ACHN (cell line): ENCODE results near the gene SPACA6.
"Not testable (repeated sequence)": the region's sequence is repeated elsewhere in the genome, so short reads cannot be mapped to it uniquely, and the experiment has no call there.

Source experiments
- DNase-seq: peaks from one replicate; pipeline ENCODE4 v3.0.0-alpha.2; 2015
- in situ Hi-C: cut with HindIII; loops from 2 replicates; pipeline ENCODE4 v1.10.0; 2017; ENCODE audit warnings: low sequenced_read_pairs, low pct_ligation_motif_present, low pct_unique_long_range_greater_than_20kb

The SPACA6 gene, protein sequence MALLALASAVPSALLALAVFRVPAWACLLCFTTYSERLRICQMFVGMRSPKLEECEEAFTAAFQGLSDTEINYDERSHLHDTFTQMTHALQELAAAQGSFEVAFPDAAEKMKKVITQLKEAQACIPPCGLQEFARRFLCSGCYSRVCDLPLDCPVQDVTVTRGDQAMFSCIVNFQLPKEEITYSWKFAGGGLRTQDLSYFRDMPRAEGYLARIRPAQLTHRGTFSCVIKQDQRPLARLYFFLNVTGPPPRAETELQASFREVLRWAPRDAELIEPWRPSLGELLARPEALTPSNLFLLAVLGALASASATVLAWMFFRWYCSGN

DNA sequence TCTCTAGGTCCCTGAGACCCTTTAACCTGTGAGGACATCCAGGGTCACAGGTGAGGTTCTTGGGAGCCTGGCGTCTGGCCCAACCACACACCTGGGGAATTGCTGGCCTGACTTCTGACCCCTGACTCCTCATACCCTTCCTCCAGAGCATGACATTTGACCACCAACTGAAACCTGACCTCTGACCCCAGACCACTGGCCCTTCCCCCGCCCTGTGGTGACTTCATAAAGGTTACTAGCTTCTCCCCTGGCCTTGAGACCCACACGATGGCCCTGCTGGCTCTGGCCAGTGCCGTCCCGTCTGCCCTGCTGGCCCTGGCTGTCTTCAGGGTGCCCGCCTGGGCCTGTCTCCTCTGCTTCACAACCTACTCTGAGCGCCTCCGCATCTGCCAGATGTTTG lies at the start of gene SPACA6:
Gene SPACA6, plus strand, starts transcription at position 71 of the 400 bp plus-strand sequence. Its CDS starts 197 bp downstream, at position 268.
- in situ Hi-C loops, result no loop called here
- DNase-seq, result no peak

DNA sequence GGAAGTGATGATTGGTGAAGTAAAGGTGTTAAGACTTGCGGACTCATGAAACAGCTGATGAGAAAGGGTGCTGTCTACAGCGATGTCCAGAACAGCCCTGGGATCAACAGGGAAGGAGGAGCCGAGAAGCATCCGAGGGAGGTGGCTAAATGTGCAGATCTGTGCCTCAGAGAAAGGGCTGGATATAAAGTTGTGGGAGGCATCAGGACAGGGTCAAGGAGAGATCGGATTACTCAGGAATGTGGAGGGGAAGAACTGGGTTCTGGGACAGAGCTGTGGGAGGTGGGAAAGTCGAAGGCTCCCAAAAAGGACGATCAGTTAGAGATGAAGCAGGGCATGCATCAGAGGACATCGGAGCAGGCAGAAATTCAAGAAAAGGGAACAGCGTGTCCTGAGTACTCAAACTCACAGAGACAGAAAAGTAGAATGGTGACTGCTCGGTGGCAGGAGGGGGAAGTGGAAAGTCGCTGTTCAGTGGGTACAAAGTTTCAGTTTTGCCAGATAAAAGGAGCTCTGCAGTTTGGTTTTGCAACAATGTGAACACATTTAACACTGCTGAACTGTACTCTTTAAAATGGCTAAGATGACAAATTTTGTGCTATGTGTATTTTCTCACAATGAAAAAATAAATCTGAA lies 48.4 kb upstream of the SPACA6 start:
- in situ Hi-C loops, result no loop called here
- DNase-seq, result no peak

DNA sequence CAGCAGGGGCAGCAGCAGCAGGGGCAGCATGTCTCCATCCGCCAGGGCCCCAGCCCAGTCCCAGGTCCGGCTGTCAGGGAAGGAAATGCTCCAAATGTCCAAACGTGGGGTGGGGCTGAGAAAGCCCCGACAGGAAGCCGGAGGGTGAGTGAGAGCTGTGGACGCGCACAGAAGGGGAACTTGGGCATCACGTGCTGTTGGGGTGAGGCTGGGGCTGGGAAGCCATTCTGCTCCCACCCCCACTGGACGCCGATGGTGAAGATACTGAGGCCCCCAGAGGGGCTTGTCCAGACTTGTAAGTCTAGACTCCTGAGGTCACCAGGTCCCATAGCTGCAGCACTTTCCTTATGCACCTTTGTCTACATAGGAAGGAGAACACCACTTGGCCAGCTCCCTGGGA lies 46.4 kb upstream of the SPACA6 start, which contains the start of gene SIGLEC14:
Gene SIGLEC14, minus strand, starts transcription at position 96 of the 400 bp plus-strand sequence. Its CDS starts 66 bp downstream, at position 30.
- in situ Hi-C loops, DNase-seq: not testable (repeated sequence)

- DNase-seq, result no peak
Observed at GRCh38 chr19:51647318-51647717, 45.8 kb upstream of the SPACA6 start.

DNA sequence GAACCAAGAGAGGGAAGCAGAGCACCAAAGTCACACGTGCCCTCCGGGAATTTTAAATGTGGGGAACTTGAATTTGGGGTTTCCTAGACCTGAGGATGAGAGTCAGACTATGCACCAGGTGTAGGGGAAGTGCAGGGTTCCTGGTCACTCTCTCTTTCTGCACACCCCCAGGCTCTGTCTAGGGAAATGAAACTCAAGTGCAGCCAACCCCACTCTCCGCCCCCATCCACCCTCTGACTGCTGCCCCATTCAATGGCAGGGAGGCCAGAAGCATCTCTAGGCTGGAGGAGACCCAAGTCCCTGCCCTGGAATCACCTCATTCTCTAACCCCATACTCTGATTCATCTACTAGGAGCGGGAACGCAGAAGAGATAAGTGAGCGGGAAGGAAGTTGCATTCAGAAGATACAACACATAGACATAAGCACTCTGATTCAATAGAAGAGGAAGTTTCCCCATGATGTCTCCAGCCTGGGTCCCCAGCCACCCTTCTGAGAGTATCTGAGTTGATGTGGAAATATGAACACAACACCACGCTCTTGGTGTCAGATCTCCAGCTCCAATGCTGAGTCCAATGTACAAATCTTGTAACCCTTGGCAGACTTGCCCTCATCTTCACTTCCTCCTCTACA lies 41.8 kb upstream of the SPACA6 start:
- in situ Hi-C loops, result no loop called here
- DNase-seq, result no peak

More at GRCh38 chr19:51647318-51647717, 45.8 kb upstream of the SPACA6 start:
- in situ Hi-C loops, result no loop called here

DNA sequence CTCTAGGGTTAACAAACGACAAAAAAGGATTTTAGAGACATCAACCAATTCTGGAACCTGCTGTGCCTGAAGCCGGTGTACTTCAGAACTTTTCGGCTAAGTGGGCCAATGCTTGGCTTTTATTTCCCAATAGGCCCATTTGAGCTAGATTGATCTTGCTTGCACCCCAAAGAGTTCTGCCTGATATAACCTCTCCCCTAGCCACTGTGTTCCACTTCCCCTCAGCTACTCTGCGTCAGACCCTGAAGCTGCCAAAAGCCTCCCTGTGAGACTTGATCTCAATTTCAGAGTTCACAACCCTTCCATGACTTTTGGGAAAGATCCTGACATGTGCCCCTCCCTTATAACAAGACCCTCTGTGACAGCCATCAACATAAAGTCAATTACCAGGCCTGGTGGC lies 40.9 kb upstream of the SPACA6 start:
- DNase-seq, result no peak
- in situ Hi-C loops, result no loop called here

GRCh38 chr19:51653162-51653561 lies 40.0 kb upstream of the SPACA6 start:
- in situ Hi-C loops, result no loop called here
- DNase-seq, result no peak

DNA sequence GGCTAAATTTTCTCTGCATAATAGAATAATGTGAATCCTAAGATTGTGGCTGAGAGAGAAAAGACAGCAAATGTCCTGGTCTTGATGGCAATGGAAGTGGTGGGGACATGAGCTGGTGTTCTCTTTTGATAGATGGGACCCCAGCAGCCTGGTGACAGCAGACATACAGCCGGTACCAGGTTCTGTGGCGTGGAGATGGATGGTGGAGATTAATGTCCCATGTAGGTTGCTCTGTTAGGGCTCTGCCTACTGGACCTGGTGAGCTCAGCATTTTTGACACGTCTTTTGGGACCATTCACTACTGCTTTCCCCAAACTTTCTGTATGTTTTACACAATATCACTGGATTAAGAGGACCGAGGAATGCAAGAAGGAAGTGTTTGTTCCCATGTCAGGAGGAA lies 38.3 kb upstream of the SPACA6 start:
- no peak for DNase-seq
- in situ Hi-C loops, result no loop called here

- DNase-seq, result peak; percentile 62
- in situ Hi-C loops, result no loop called here
Observed at GRCh38 chr19:51660975-51661600, 32.0 kb upstream of the SPACA6 start.

DNA sequence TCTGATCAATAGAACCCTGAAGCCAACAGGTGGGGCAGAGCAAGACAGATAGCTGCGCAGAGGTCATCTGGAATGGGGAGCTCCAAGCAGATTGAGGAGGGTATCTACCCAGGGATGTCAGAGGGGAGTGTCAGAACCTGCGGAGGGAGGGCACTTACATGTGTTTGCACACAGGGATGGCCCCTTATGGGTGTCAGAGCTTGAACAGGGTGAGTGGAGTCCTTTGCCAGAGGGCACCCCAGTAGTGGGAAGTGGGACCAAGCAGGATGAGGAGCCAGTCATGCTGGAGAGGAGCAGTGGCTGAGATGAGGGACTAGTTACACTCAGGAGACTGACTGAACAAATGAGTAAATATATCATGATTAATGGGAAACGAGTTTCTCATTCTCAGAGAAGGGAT lies 29.5 kb upstream of the SPACA6 start:
- in situ Hi-C loops, result no loop called here
- no peak for DNase-seq

DNA sequence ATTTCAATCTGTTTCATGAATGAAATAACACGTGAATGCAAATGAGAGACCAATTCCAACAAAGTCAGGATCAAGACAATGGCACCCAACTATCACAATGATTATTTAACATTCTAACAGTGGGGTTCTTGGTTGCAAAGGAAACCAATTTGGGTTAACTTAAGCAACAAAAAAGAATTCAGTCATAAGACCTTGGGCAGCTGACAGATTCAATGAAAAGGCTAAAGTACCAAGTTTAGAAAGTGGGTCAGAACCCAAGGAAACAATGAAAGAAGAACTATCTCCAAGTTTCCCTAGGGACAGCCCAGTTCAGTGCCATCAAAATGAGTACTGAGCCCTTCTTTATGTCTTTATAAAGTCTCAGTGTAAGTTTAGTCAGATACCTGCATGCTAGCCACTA lies 29.0 kb upstream of the SPACA6 start:
- DNase-seq, result no peak
- in situ Hi-C loops, result no loop called here

GRCh38 chr19:51664997-51665396 lies 28.1 kb upstream of the SPACA6 start:
- in situ Hi-C loops, result no loop called here
- no peak for DNase-seq

GRCh38 chr19:51668216-51668615 lies 24.9 kb upstream of the SPACA6 start:
- no peak for DNase-seq
- in situ Hi-C loops, result no loop called here

DNA sequence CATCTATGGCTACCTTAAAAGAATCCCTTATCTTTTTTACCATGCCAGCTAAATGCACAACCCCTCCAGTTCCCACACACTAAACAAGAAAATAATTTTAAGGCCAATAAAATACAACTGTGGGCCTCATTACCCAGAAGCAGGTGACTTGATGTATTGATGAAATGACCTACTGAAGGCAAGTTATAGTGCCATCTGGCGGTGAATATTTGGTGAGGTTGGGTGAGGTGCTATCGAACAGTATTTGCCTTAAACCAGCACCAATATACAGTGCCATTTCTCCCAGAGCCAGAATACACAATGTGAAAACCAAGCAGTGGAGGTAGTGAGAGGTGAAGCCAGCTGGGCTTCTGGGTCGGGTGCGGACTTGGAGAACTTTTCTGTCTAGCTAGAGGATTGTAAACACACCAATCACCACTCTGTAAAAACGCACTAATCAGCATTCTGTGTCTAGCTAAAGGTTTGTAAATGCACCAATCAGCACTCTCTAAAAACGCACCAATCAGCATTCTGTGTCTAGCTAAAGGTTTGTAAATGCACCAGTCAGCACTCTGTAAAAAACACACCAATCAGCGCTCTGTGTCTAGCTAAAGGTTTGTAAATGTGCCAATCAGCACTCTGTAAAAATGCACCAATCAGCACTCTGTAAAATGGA lies 17.1 kb upstream of the SPACA6 start:
- in situ Hi-C loops, result not testable (repeated sequence)
- peak; percentile 22 for DNase-seq

DNA sequence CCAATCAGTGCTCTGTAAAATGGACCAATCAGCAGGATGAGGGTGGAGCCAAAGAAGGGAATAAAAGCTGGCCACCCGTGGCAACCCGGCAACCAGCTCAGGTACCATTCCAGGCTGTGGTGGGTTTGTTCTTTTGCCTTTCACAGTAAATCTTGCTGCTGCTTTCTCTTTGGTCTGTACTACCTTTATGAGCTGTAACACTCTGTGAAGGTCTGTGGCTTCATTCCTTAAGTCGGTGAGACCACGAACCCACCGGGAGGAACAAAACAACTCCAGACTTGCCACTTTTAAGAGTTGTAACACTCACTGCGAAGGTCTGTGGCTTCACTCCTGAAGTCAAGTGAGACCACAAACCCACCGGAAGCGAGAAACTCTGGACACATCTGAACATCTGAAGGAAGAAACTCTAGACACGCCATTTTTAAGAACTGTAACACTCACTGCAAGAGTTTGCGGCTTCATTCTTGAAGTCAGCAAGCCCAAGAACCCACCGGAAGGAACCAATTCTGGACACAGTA lies 16.5 kb upstream of the SPACA6 start:
- no peak for DNase-seq
- in situ Hi-C loops, result no loop called here

DNA sequence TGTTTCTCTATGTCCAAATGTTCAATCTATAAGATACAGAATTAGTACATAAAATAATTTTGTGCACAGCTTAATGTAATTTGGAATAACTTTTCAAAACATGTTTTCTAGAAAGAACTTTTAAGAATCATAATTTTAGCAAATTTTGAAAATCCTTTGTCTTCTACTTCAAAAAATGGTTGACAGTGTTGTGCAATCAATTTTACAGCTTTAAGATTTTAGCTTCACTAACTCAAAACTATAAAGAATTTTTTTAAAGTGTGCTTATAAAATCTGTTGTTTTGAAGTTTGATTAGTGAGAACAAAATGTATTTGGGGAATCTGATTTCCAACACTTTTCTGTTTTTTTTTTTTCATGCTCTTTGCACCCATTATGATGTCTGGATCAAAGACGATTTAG lies 12.7 kb upstream of the SPACA6 start:
- in situ Hi-C loops, result no loop called here
- no peak for DNase-seq

- in situ Hi-C loops, result no loop called here
- DNase-seq, result no peak
Observed at GRCh38 chr19:51681286-51681941, 11.7 kb upstream of the SPACA6 start.

DNA sequence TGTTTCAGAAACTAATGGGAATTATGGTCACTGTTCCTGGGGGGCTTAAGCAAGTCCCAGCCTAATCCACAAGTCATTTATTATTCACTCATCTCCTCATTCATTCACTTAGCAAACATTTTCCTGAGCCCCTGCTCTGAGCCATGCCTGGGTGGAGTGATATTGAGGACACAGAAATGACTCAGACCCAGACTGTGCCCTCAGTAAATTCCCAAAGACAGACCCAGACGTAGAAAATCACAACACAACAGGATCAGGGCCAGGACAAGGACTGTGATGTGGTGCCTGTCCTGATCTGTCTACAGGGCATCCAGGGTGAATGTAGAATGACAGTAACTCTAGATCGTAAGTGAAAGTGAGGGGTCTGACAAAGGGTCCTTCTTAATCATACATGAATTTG lies 7.0 kb upstream of the SPACA6 start:
- no peak for DNase-seq
- in situ Hi-C loops, result no loop called here
